GM18499 (cell line): ENCODE measurements around the gene BRCA1.
"Not testable (repeated sequence)": the region's sequence is repeated elsewhere in the genome, so short reads cannot be mapped to it uniquely, and the experiment has no call there.

Experiments
- ATAC-seq: cut with Tn5 transposase; IDR thresholded peaks from one replicate; pipeline ENCODE4 v1.9.1; 2021; ENCODE audit warnings: moderate number of reproducible peaks; ENCODE audit not compliant: insufficient read depth, unreplicated experiment

BRCA1 gene

DNA sequence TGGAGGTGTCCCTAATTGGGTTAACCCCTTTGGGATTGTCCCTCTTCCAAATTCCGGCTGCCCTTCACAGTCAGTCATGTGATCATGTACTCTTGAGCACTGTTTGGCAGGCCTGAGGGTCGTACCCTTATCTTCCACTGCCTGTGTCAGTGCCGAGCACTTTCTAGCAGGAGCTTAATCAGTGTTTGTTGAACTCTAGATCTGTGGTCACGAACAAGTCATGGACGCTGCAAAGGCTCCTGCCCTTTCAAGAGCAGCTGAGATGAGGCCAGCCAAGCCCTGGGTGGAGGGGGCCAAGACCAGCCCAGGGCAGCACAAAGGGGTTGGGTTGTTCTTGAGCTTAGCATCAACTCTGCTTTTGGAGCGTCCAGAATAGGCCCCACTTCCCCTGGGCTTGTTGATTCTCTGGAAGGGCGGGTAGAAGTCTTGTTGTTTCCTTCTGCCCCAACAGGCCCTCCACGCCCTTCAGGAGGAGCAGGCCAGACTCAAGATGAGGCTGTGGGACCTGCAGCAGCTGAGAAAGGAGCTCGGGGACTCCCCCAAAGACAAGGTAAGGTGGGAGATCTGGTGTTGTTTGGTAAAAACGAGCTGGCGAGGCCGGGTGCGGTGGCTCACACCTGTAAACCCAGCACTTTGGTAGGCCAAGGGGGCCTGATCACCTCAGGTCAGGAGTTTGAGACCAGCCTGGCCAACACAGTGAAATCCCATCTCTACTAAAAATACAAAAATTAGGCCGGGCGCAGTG is 113.3 kb downstream of the BRCA1 start:
- no peak for ATAC-seq

DNA sequence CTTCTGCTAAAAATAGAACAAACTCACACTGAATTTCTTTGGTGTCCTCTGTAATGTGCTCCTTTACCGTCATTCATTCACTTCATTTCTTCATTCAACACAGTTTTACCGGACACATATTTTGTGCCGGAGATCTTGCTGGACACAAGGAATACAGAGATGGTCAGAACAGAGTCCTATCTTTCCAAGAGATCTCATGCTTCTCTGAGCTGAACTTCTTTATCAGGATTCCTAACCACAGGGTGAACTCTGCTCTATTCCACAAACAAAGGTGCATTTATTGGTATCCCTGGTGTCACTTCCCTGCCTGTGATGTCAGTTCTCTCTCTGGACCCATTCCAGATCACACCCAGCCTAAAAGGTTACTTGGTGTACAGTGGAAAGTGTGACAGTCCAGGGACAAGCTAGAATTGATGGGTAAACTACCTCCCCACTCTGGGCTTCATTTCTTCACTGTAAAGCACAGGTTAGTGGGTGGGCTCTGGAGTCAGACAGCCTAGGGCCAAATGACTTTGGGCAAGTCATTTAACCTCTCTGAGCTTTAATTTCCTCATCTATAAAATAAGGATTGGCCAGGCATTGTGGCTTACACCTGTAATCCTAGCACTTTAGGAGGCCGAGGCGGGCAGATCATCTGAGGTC is 114.4 kb downstream of the BRCA1 start:
- ATAC-seq = no peak

DNA sequence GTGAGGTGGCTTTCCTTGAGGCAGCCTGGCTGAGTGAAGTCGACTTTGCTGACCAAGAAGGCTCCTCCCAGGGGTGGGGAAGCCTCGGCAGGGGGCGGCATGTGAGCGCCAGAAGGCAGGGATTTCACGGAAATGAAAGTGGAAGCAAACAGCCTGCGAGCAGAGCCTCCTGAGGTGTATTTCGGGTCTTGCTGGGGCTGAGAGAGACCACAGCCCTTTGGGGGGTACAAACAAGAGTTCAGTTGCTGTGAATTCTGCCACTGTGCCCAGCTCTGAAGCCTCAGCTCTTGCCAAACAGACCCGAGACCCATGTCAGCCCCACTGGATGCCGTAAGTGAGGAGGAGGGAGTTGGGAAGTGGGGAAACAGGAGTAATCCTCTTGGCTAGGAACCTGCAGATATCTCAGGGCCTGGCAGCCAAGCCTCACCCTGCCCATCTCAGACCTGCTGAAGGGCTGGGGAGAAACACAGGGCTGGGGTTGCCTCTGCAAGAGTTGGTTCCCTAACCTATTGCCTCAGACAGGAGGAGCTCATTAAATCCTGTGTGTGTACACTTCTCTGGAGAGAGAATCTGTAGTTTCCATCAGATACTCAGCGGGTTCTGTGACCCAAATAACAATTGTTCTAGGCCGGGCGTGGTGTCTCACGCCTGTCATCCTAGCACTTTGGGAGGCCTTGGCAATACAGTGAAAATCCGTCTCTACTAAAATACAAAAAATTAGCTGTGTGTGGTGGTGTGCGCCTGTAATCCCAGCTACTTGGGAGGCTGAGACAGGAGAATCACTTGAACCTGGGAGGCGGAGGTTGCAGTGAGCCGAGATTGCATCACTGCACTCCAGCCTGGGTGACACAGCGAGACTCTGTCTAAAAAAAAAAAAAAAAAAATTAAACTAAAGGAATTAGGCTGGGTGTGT is 118.3 kb downstream of the BRCA1 start, which contains the start of gene IFI35:
Gene IFI35, plus strand, starts transcription at position 146 of the 913 bp plus-strand sequence. Its CDS starts 164 bp downstream, at position 310.
- no peak for ATAC-seq

DNA sequence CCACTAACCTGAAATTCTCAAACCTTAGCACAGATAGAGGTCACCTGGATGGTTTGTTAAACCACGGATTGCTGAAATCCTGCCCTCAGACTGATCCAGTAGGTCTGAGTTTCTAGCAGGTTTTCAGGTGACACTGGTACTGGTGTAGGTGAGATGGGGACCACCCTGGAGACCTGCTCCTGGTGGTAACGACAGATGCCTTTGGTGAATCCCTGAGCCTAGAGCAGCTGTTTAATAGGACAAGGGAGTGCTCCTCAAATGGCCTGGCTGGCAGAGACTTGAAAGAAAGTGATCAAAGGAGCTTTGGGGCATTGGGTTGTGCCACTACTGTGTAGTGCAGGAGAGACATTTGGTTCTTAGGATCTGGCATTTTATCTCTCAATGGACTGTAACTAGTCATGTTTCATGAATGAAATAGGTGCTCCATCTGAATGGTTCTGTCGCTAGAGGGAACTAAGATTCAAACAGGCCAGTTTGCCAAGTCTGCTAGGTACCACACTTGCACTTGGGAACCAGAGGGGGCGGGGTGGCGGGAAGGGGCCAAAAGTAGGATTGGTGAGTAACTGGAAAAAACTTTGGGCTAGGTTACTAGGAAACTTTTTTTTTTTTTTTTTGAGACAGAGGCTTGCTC is 121.5 kb downstream of the BRCA1 start:
- ATAC-seq = no peak

DNA sequence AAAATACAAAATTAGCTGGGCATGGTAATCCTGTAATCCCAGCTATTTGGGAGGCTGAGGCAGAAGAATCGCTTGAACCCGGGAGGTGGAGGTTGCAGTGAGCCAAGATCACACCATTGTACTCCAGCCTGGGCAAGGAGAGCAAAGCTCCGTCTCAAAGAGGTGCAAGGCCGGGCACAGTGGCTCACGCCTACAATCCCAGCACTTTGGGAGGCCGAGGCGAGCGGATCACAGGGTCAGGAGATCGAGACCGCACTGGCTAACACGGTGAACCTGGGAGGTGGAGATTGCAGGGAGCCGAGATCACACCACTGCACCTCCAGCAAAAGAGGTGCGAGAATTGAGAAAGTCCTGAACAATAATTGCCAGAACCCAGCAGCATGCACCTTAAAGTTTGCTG is 124.3 kb downstream of the BRCA1 start:
- ATAC-seq = not testable (repeated sequence)

GRCh38 chr17:42999003-42999525 is 126.1 kb downstream of the BRCA1 start:
- ATAC-seq = no peak

GRCh38 chr17:42997984-42998938 is 126.9 kb downstream of the BRCA1 start, which contains the start of gene RPL27:
RPL27 (plus strand) TSS chr17:42998419; CDS start chr17:42998751, 332 bp downstream.
- peak; percentile 84 for ATAC-seq

GRCh38 chr17:42997390-42997983 is 127.7 kb downstream of the BRCA1 start:
- no peak for ATAC-seq
